Smooth muscle cell of the umbilical artery (primary cell): ENCODE results near the gene UQCRFS1. TPM values are rescaled to one million over a fixed set of nuclear protein-coding genes. Genes with fewer than 3 reads are reported as not detected.

Experiments
- total RNA-seq: library from RNA; depleted of rRNA; stranded (reverse); fragments of >200 nt; gene quantifications from 2 replicates; pipeline ENCODE4 v1.2.3, GENCODE V29; 2014

Gene UQCRFS1
- total RNA-seq, result 19.4 and 20.5 TPM in 2 replicates

GRCh38 chr19:29212648-29213573 is at the start of gene UQCRFS1:
Gene UQCRFS1 (minus strand): TSS chr19:29213151. CDS start chr19:29213118, 33 bp downstream.

